ENCODE results near the gene TMEFF1. TPM values are rescaled to one million over a fixed set of nuclear protein-coding genes. Genes with fewer than 3 reads are reported as not detected.
"Not testable (repeated sequence)": the region's sequence is repeated elsewhere in the genome, so short reads cannot be mapped to it uniquely, and the experiment has no call there.

The TMEFF1 gene
- total RNA-seq, 2 donors from 2014 or later, result 1.7 to 2.7 TPM

GRCh38 chr9:100515578-100516494 lies 42.9 kb downstream of the TMEFF1 start:
- Histone ChIP-seq H3K4me1 (replicated peaks) (no peaks in the 10 kb centered on the region), H3K9me3 (no peaks in the 10 kb centered on the region), H3K36me3 (no peaks in the 10 kb centered on the region), H3K27ac (no peak overlapping the region), H3K4me3 (no peak overlapping the region), H3K27me3 (replicated peaks; ENCODE audit: insufficient read depth) (no peaks in the 10 kb centered on the region)
- TF ChIP-seq CTCF (IDR thresholded peaks at IDR 0.05) (no peak), POLR2A (IDR thresholded peaks at IDR 0.05) (no peak), POLR2AphosphoS5 (IDR thresholded peaks at IDR 0.05) (no peak)
- no peak for DNase-seq (ENCODE audit: low spot score)
- intact Hi-C loops (cut with DNase I), result no loop called here
- 69% methylated on average over 6 of the region's 6 CpGs for WGBS

GRCh38 chr9:100521282-100521681 lies 48.3 kb downstream of the TMEFF1 start:
- no peak for DNase-seq (ENCODE audit: low spot score)
- Histone ChIP-seq H3K4me1 (replicated peaks) (no peaks in the 10 kb centered on the region), H3K9me3 (no peaks in the 10 kb centered on the region), H3K4me3 (no peak overlapping the region), H3K27me3 (replicated peaks; ENCODE audit: insufficient read depth) (no peaks in the 10 kb centered on the region), H3K27ac (no peak overlapping the region), H3K36me3 (no peaks in the 10 kb centered on the region)
- intact Hi-C loops (cut with DNase I), result no loop called here
- WGBS, result 68% methylated on average over 3 of the region's 3 CpGs
- TF ChIP-seq POLR2A (IDR thresholded peaks at IDR 0.05) (no peak), POLR2AphosphoS5 (IDR thresholded peaks at IDR 0.05) (no peak), CTCF (IDR thresholded peaks at IDR 0.05) (no peak)

- intact Hi-C loops (cut with DNase I), result no loop called here
- Histone ChIP-seq H3K27me3 (replicated peaks; ENCODE audit: insufficient read depth) (no peaks in the 10 kb centered on the region), H3K4me1 (replicated peaks) (no peaks in the 10 kb centered on the region), H3K36me3 (no peaks in the 10 kb centered on the region), H3K4me3 (no peak overlapping the region), H3K9me3 (no peaks in the 10 kb centered on the region), H3K27ac (no peak overlapping the region)
- 98% methylated on average over 2 of the region's 2 CpGs for WGBS
- DNase-seq (ENCODE audit: low spot score), result no peak
- TF ChIP-seq CTCF (IDR thresholded peaks at IDR 0.05) (no peak), POLR2A (IDR thresholded peaks at IDR 0.05) (no peak), POLR2AphosphoS5 (IDR thresholded peaks at IDR 0.05) (no peak)
Observed at GRCh38 chr9:100525563-100525962, 52.6 kb downstream of the TMEFF1 start.

GRCh38 chr9:100527180-100527794 lies 54.3 kb downstream of the TMEFF1 start:
- intact Hi-C loops (cut with DNase I); H3K4me1 ChIP-seq (replicated peaks); H3K36me3 ChIP-seq; H3K9me3 ChIP-seq; H3K27ac ChIP-seq; DNase-seq (ENCODE audit: low spot score); H3K27me3 ChIP-seq (replicated peaks; ENCODE audit: insufficient read depth); H3K4me3 ChIP-seq: not testable (repeated sequence)
- WGBS, result 89% methylated on average over 30 of the region's 30 CpGs

GRCh38 chr9:100534401-100534800 lies 61.5 kb downstream of the TMEFF1 start:
- intact Hi-C loops (cut with DNase I), result no loop called here
- Histone ChIP-seq H3K9me3 (no peaks in the 10 kb centered on the region), H3K27ac (no peak overlapping the region), H3K27me3 (replicated peaks; ENCODE audit: insufficient read depth) (no peaks in the 10 kb centered on the region), H3K4me1 (replicated peaks) (no peaks in the 10 kb centered on the region), H3K36me3 (no peaks in the 10 kb centered on the region), H3K4me3 (no peak overlapping the region)
- 52% methylated on average over 4 of the region's 4 CpGs for WGBS
- TF ChIP-seq CTCF (IDR thresholded peaks at IDR 0.05) (no peak), POLR2A (IDR thresholded peaks at IDR 0.05) (no peak), POLR2AphosphoS5 (IDR thresholded peaks at IDR 0.05) (no peak)
- DNase-seq (ENCODE audit: low spot score), result no peak

All from prostate gland (tissue), 2 donors.